T-helper 17 cell (primary cell): Measurements from ENCODE around the gene GATB. TPM values are rescaled to one million over a fixed set of nuclear protein-coding genes. Genes with fewer than 3 reads are reported as not detected.

Experiments used
- ATAC-seq: fragments of 150-1000 bp; cut with Tn5 transposase; 2 replicates; pipeline ENCODE4 v1.10.0; 2021; ENCODE audit warnings: mild to moderate bottlenecking, moderate library complexity
- DNase-seq, 3 donors: peaks; one replicate each; pipeline versions ENCODE4 v3.0.0 to v3.0.0-alpha.2; 2020 to 2021
- H3K9me3 ChIP-seq: one replicate; pipeline ENCODE4 v1.7.0; 2013; ENCODE audit warnings: low read length, mild to moderate bottlenecking; ENCODE audit not compliant: control insufficient read depth, poor library complexity, severe bottlenecking
- H3K27ac Mint-ChIP-seq: one replicate; pipeline ENCODE4 v1.8.0; 2022; ENCODE audit warnings: mild to moderate bottlenecking, moderate library complexity, mixed read lengths
- H3K27me3 Mint-ChIP-seq: one replicate; pipeline ENCODE4 v1.8.0; 2022; ENCODE audit warnings: mixed read lengths
- H3K36me3 Mint-ChIP-seq: one replicate; pipeline ENCODE4 v1.8.0; 2022; ENCODE audit warnings: low read depth, mixed read lengths
- H3K4me1 Mint-ChIP-seq: one replicate; pipeline ENCODE4 v1.8.0; 2022; ENCODE audit warnings: mild to moderate bottlenecking, mixed read lengths
- H3K4me3 Mint-ChIP-seq: one replicate; pipeline ENCODE4 v1.8.0; 2022; ENCODE audit warnings: mild to moderate bottlenecking, moderate library complexity, mixed read lengths
- total RNA-seq, 4 donors: library from RNA in 2 of 4; stranded (reverse) in 2 of 4; gene quantifications; one replicate each; pipeline ENCODE4 v1.2.3 and lab custom pipeline; 2022 to 2026

The GATB gene
- total RNA-seq, 2 donors from 2014 or later, result 7.5 to 8.3 TPM

- no peak overlapping the region for H3K4me3 Mint-ChIP-seq
- no peak overlapping the region for H3K27ac Mint-ChIP-seq
- DNase-seq, result no peak
- no peak for ATAC-seq
- H3K36me3 Mint-ChIP-seq, result peaks cover 6% of the 10 kb centered on the region
- peaks cover 6% of the 10 kb centered on the region for H3K4me1 Mint-ChIP-seq
- no peaks in the 10 kb centered on the region for H3K9me3 ChIP-seq
- H3K27me3 Mint-ChIP-seq, result no peaks in the 10 kb centered on the region
Observed at GRCh38 chr4:151717909-151718628, 42.7 kb downstream of the GATB start.

- Mint-ChIP-seq H3K4me1 (peaks cover 4% of the 10 kb centered on the region), H3K4me3 (no peak overlapping the region), H3K27ac (no peak overlapping the region), H3K36me3 (peaks cover 3% of the 10 kb centered on the region), H3K27me3 (no peaks in the 10 kb centered on the region)
- no peaks in the 10 kb centered on the region for H3K9me3 ChIP-seq
- DNase-seq (no peak), ATAC-seq (no peak)
Observed at GRCh38 chr4:151717314-151717713, 43.5 kb downstream of the GATB start.

GRCh38 chr4:151716324-151716723, 44.5 kb downstream of the GATB start:
- H3K9me3 ChIP-seq, result no peaks in the 10 kb centered on the region
- Mint-ChIP-seq H3K27ac (no peak overlapping the region), H3K4me1 (peaks cover 4% of the 10 kb centered on the region), H3K36me3 (no peaks in the 10 kb centered on the region), H3K4me3 (no peak overlapping the region), H3K27me3 (no peaks in the 10 kb centered on the region)
- DNase-seq, result no peak
- no peak for ATAC-seq

GRCh38 chr4:151715881-151716280, 44.9 kb downstream of the GATB start:
- H3K9me3 ChIP-seq, result no peaks in the 10 kb centered on the region
- Mint-ChIP-seq H3K27me3 (no peaks in the 10 kb centered on the region), H3K36me3 (peaks cover 3% of the 10 kb centered on the region), H3K27ac (no peak overlapping the region), H3K4me3 (no peak overlapping the region), H3K4me1 (no peaks in the 10 kb centered on the region)
- ATAC-seq (no peak), DNase-seq (no peak)

- ATAC-seq (no peak), DNase-seq (no peak)
- peaks cover 7% of the 10 kb centered on the region for H3K36me3 Mint-ChIP-seq
- no peaks in the 10 kb centered on the region for H3K4me1 Mint-ChIP-seq
- H3K4me3 Mint-ChIP-seq, result no peak overlapping the region
- H3K27ac Mint-ChIP-seq, result no peak overlapping the region
- H3K9me3 ChIP-seq, result no peaks in the 10 kb centered on the region
- no peaks in the 10 kb centered on the region for H3K27me3 Mint-ChIP-seq
Observed at GRCh38 chr4:151712777-151713176, 48.0 kb downstream of the GATB start.

- H3K4me3 Mint-ChIP-seq, result no peak overlapping the region
- H3K36me3 Mint-ChIP-seq, result peaks cover 7% of the 10 kb centered on the region
- H3K4me1 Mint-ChIP-seq, result no peaks in the 10 kb centered on the region
Observed at GRCh38 chr4:151711646-151712045, 49.2 kb downstream of the GATB start.

GRCh38 chr4:151709587-151709986, 51.2 kb downstream of the GATB start:
- DNase-seq, result no peak

More at GRCh38 chr4:151711646-151712045, 49.2 kb downstream of the GATB start:
- DNase-seq, result no peak
- Mint-ChIP-seq H3K27ac (no peak overlapping the region), H3K27me3 (no peaks in the 10 kb centered on the region)
- no peak for ATAC-seq
- no peaks in the 10 kb centered on the region for H3K9me3 ChIP-seq

GRCh38 chr4:151709071-151709470, 51.7 kb downstream of the GATB start:
- ATAC-seq (no peak), DNase-seq (no peak)
- Mint-ChIP-seq H3K27ac (no peak overlapping the region), H3K4me3 (no peak overlapping the region), H3K36me3 (peaks cover 7% of the 10 kb centered on the region), H3K4me1 (no peaks in the 10 kb centered on the region), H3K27me3 (no peaks in the 10 kb centered on the region)
- no peaks in the 10 kb centered on the region for H3K9me3 ChIP-seq

More at GRCh38 chr4:151709587-151709986, 51.2 kb downstream of the GATB start:
- no peaks in the 10 kb centered on the region for H3K4me1 Mint-ChIP-seq
- no peaks in the 10 kb centered on the region for H3K27me3 Mint-ChIP-seq
- H3K9me3 ChIP-seq, result no peaks in the 10 kb centered on the region
- H3K36me3 Mint-ChIP-seq, result peaks cover 7% of the 10 kb centered on the region
- no peak for ATAC-seq
- peak overlapping the region; percentile 59 for H3K27ac Mint-ChIP-seq
- H3K4me3 Mint-ChIP-seq, result no peak overlapping the region

GRCh38 chr4:151708100-151708499, 52.7 kb downstream of the GATB start:
- no peak for DNase-seq
- Mint-ChIP-seq H3K27me3 (no peaks in the 10 kb centered on the region), H3K27ac (no peak overlapping the region), H3K4me3 (no peak overlapping the region), H3K4me1 (no peaks in the 10 kb centered on the region), H3K36me3 (peaks cover 9% of the 10 kb centered on the region)
- no peaks in the 10 kb centered on the region for H3K9me3 ChIP-seq
- no peak for ATAC-seq

GRCh38 chr4:151703401-151703800, 57.4 kb downstream of the GATB start:
- Mint-ChIP-seq H3K27ac (no peak overlapping the region), H3K27me3 (no peaks in the 10 kb centered on the region), H3K4me1 (peaks cover 2% of the 10 kb centered on the region), H3K4me3 (no peak overlapping the region), H3K36me3 (peaks cover 11% of the 10 kb centered on the region)
- DNase-seq (no peak), ATAC-seq (no peak)
- no peaks in the 10 kb centered on the region for H3K9me3 ChIP-seq

GRCh38 chr4:151702256-151702655, 58.6 kb downstream of the GATB start:
- no peak overlapping the region for H3K4me3 Mint-ChIP-seq
- no peak for ATAC-seq
- H3K36me3 Mint-ChIP-seq, result peaks cover 11% of the 10 kb centered on the region
- DNase-seq, result no peak
- H3K27me3 Mint-ChIP-seq, result no peaks in the 10 kb centered on the region
- H3K27ac Mint-ChIP-seq, result no peak overlapping the region
- H3K4me1 Mint-ChIP-seq, result peaks cover 2% of the 10 kb centered on the region
- no peaks in the 10 kb centered on the region for H3K9me3 ChIP-seq

- ATAC-seq (peak; percentile 73), DNase-seq (no peak)
- Mint-ChIP-seq H3K27ac (no peak overlapping the region), H3K36me3 (peaks cover 11% of the 10 kb centered on the region), H3K4me3 (no peak overlapping the region), H3K27me3 (no peaks in the 10 kb centered on the region), H3K4me1 (peaks cover 2% of the 10 kb centered on the region)
- no peaks in the 10 kb centered on the region for H3K9me3 ChIP-seq
Observed at GRCh38 chr4:151700566-151701316, 60.1 kb downstream of the GATB start.

- no peak overlapping the region for H3K4me3 Mint-ChIP-seq
- DNase-seq (no peak), ATAC-seq (no peak)
- peaks cover 2% of the 10 kb centered on the region for H3K4me1 Mint-ChIP-seq
- no peaks in the 10 kb centered on the region for H3K27me3 Mint-ChIP-seq
- H3K9me3 ChIP-seq, result no peaks in the 10 kb centered on the region
- H3K36me3 Mint-ChIP-seq, result peaks cover 9% of the 10 kb centered on the region
- no peak overlapping the region for H3K27ac Mint-ChIP-seq
Observed at GRCh38 chr4:151698213-151698612, 62.6 kb downstream of the GATB start.
